Thoracic aorta (tissue), 2 donors: Measurements from ENCODE around the gene JPH3. TPM values are rescaled to one million over a fixed set of nuclear protein-coding genes. Genes with fewer than 3 reads are reported as not detected.

ENCODE experiments used
- ATAC-seq: fragments of 150-250 bp; one replicate; pipeline ENCODE4 v1.8.0; 2017; ENCODE audit warnings: low read depth; ENCODE audit not compliant: insufficient number of reproducible peaks, low FRiP score
- DNase-seq: peaks from one replicate; pipeline ENCODE4 v3.0.0-alpha.2; 2020; ENCODE audit warnings: low spot score
- H3K27ac ChIP-seq, 2 donors: fragments of 200-600 bp; sonication (generic); 1 replicate in 1 of 2; 2 replicates in 1 of 2; pipeline ENCODE4 v1.5.1; 2016; ENCODE audit warnings: mild to moderate bottlenecking in 2 of 2, moderate library complexity in 2 of 2
- H3K27me3 ChIP-seq: fragments of 200-600 bp; sonication (generic); replicated peaks from 2 replicates; pipeline ENCODE4 v1.6.0; 2016; ENCODE audit warnings: mild to moderate bottlenecking; ENCODE audit not compliant: insufficient read depth
- H3K36me3 ChIP-seq: fragments of 200-600 bp; sonication (generic); one replicate; pipeline ENCODE4 v1.5.1; 2016
- H3K4me1 ChIP-seq, 2 donors: fragments of 200-600 bp; sonication (generic); 1 replicate in 1 of 2; 2 replicates in 1 of 2; pipeline versions ENCODE4 v1.5.1 to v1.6.0; 2016; ENCODE audit warnings: low read depth in 2 of 2, mild to moderate bottlenecking in 1 of 2; ENCODE audit not compliant: control insufficient read depth in 1 of 2
- H3K4me3 ChIP-seq: fragments of 200-600 bp; sonication (generic); 2 replicates; pipeline ENCODE4 v1.5.1; 2016; ENCODE audit warnings: mild to moderate bottlenecking
- H3K9me3 ChIP-seq: fragments of 200-600 bp; sonication (generic); 2 replicates; pipeline ENCODE4 v1.5.1; 2016
- CTCF ChIP-seq: fragments of 200-600 bp; sonication (generic); IDR thresholded peaks from one replicate; pipeline ENCODE4 v1.5.1; 2019; ENCODE audit warnings: antibody characterized with exemption
- total RNA-seq, 2 donors: library from RNA; depleted of rRNA; stranded (reverse); fragments of >200 nt; gene quantifications; one replicate each; pipeline versions ENCODE4 v1.1.0 to v1.2.3, GENCODE V29; 2016

The JPH3 gene
- total RNA-seq, 2 donors from 2014 or later: not detected

- ATAC-seq (no peak), DNase-seq (no peak)
- Histone ChIP-seq H3K4me3 (no peak overlapping the region), H3K27ac (no peak overlapping the region), H3K27me3 (no peaks in the 10 kb centered on the region), H3K9me3 (no peaks in the 10 kb centered on the region), H3K4me1 (no peaks in the 10 kb centered on the region), H3K36me3 (no peaks in the 10 kb centered on the region)
- TF ChIP-seq CTCF: no peak
Observed at GRCh38 chr16:87647431-87648185, 45.3 kb downstream of the JPH3 start.

DNA sequence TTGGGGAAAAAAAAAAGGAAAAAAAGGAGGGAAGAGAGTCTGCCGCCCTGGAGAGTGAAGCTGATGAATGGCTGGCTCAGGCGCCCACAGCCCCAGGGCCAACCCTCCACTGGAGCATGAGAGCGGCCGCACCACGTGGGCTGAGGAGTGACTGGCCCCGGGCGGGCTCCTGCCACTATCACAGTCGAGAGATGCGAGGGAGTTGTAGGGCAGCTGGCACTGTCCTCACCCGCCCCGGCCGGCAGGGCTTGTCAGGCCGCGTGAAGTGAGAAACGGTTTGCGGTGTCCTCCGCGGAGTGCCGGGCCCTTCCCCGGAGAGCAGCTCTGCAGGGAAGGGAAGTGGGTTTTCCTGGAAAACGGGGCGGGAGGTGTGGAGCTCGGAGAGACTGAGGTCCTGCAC, 45.9 kb downstream of the JPH3 start:
- DNase-seq (no peak), ATAC-seq (no peak)
- no peaks in the 10 kb centered on the region for H3K36me3 ChIP-seq
- no peak overlapping the region for H3K27ac ChIP-seq
- H3K9me3 ChIP-seq: no peaks in the 10 kb centered on the region
- no peak for TF ChIP-seq CTCF
- no peaks in the 10 kb centered on the region for H3K27me3 ChIP-seq
- H3K4me3 ChIP-seq: no peak overlapping the region
- H3K4me1 ChIP-seq: no peaks in the 10 kb centered on the region

DNA sequence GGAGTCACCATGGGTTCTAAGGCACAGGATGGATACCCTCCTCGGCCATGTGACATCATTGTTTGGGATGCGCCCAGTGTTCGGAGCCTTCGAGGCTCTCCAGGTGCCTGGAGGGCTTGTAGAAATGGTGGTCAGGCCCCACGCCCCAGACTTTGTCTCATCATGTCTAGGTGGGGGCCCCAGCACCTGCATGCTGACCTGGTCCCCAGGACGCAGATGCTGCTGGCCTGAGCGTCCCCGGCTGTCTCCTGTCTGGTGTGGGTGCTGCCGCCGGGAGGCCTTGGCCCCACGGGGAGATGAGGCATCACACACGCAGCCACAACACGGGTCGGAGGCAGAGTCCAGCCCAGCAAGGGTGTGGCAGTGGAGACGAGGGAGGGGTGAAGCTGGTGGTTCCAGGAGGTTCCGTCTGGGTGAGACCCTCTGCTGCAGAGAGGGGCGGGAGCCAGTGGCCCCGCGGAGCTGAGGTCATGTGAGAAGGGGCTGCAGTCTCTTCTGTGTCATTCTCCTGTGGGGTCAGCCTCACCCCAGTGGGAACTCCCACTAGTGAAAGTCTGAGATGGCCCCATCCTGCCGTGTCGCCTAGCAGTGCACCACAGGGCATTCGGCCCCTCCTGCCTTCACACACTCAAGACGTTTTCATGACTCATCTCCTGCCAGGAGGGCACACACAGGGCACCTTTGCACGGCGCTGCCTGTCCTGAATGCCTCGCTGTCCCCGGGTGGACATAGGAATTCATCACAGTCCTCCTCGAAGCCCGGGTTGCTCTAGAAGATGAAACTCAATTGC, 46.6 kb downstream of the JPH3 start:
- no peak for ATAC-seq
- Histone ChIP-seq H3K27ac (no peak overlapping the region), H3K4me1 (no peaks in the 10 kb centered on the region), H3K36me3 (no peaks in the 10 kb centered on the region), H3K4me3 (no peak overlapping the region), H3K27me3 (no peaks in the 10 kb centered on the region), H3K9me3 (no peaks in the 10 kb centered on the region)
- TF ChIP-seq CTCF: no peak
- no peak for DNase-seq

- no peaks in the 10 kb centered on the region for H3K27me3 ChIP-seq
Observed at GRCh38 chr16:87652386-87652785, 50.1 kb downstream of the JPH3 start.

More at GRCh38 chr16:87652386-87652785, 50.1 kb downstream of the JPH3 start:
- Histone ChIP-seq H3K4me3 (no peak overlapping the region), H3K27ac (no peak overlapping the region), H3K9me3 (no peaks in the 10 kb centered on the region), H3K36me3 (no peaks in the 10 kb centered on the region), H3K4me1 (no peaks in the 10 kb centered on the region)
- ATAC-seq (no peak), DNase-seq (no peak)
- TF ChIP-seq CTCF: no peak
